Panc1 (cell line): ENCODE measurements around the gene GTF2H4. TPM values are rescaled to one million over a fixed set of nuclear protein-coding genes. Genes with fewer than 3 reads are reported as not detected.

ENCODE experiments used
- ATAC-seq: fragments of 200-7000 bp; cut with Tn5 transposase; 2 replicates; pipeline ENCODE4 v1.9.1; 2020; ENCODE audit warnings: mild to moderate bottlenecking, moderate library complexity
- BruUV-seq: library from RNA; stranded (reverse); fragments of 400-500 nt; replicated peaks from 2 replicates; lab custom pipeline; 2021; lab: Mats Ljungman, UMichigan
- CTCF ChIA-PET: fragments of 300-600 bp; sonication (Branson Sonifier 250); formaldehyde crosslinking; loops from one replicate; lab custom pipeline; 2022; ENCODE audit warnings: antibody characterized with exemption; lab: Charles Lee
- POLR2A ChIA-PET: fragments of 300-600 bp; sonication (Branson Sonifier 250); formaldehyde crosslinking; loops from one replicate; lab custom pipeline; 2022; ENCODE audit warnings: antibody characterized with exemption; lab: Charles Lee
- DNase-seq: peaks from one replicate; pipeline ENCODE4 v3.0.0-alpha.2; 2010; ENCODE audit warnings: low read depth, low spot score
- H3K27ac ChIP-seq: 2 replicates; pipeline ENCODE4 v1.5.1; 2011; ENCODE audit warnings: mild to moderate bottlenecking, low read length, inconsistent platforms
- H3K27me3 ChIP-seq: fragments of 200-500 bp; sonication (Bioruptor generic); 2 replicates; pipeline ENCODE4 v1.6.0; 2014; ENCODE audit warnings: low read length, inconsistent platforms; ENCODE audit not compliant: control insufficient read depth, insufficient read depth
- H3K36me3 ChIP-seq: fragments of 200-500 bp; sonication (Bioruptor generic); 2 replicates; pipeline ENCODE4 v1.5.1; 2014; ENCODE audit warnings: inconsistent platforms, mild to moderate bottlenecking, low read length, moderate library complexity; ENCODE audit not compliant: control insufficient read depth, insufficient read depth
- H3K4me1 ChIP-seq: 2 replicates; pipeline ENCODE4 v1.5.1; 2011; ENCODE audit warnings: inconsistent platforms, mild to moderate bottlenecking, low read length, moderate library complexity; ENCODE audit not compliant: control insufficient read depth, insufficient read depth
- H3K4me3 ChIP-seq, 2 experiments: 2 replicates each; pipeline ENCODE4 v1.5.1; 2011 to 2012; ENCODE audit warnings: low read depth in 2 of 2, low read length in 2 of 2, mild to moderate bottlenecking in 2 of 2, inconsistent platforms in 1 of 2, moderate library complexity in 1 of 2
- H3K9me3 ChIP-seq: fragments of 200-500 bp; sonication (Bioruptor generic); 2 replicates; pipeline ENCODE4 v1.5.1; 2014; ENCODE audit warnings: low read depth, mild to moderate bottlenecking, inconsistent platforms, low read length, moderate library complexity; ENCODE audit not compliant: control insufficient read depth, insufficient read depth
- POLR2AphosphoS5 ChIP-seq: IDR thresholded peaks from 2 replicates; pipeline ENCODE4 v1.6.1; 2012; ENCODE audit warnings: mild to moderate bottlenecking, low read depth, low read length, moderate library complexity
- SIN3A ChIP-seq: IDR thresholded peaks from 2 replicates; pipeline ENCODE4 v1.6.1; 2012; ENCODE audit warnings: low read depth, mild to moderate bottlenecking, low read length, moderate library complexity, borderline replicate concordance; ENCODE audit not compliant: insufficient read depth
- TCF7L2 ChIP-seq: IDR thresholded peaks from 2 replicates; pipeline ENCODE4 v1.6.1; 2011; ENCODE audit warnings: mild to moderate bottlenecking, low read depth, low read length, inconsistent platforms
- in situ Hi-C: cut with HindIII; loops from 2 replicates; pipeline ENCODE4 v1.10.0; 2016; ENCODE audit warnings: low sequenced_read_pairs, low pct_unique_long_range_greater_than_20kb
- intact Hi-C: fragments of 100-400 bp; cut with micrococcal nuclease; formaldehyde crosslinking; loops from one replicate; pipeline ENCODE4 v1.10.0; 2022; ENCODE audit not compliant: unreplicated experiment
- microRNA-seq: library from miRNA; unstranded; fragments of <30 nt; microRNA quantifications from one replicate; pipeline ENCODE4 v1.1.0, GENCODE V29; 2020; ENCODE audit not compliant: unreplicated experiment
- total RNA-seq: library from RNA; stranded (reverse); gene quantifications from one replicate; pipeline ENCODE4 v1.2.1, GENCODE V29; 2021; ENCODE audit not compliant: unreplicated experiment
- TF ChIP-seq, protein P1 (sequence below), 2 experiments: IDR thresholded peaks; 2 replicates each; pipeline ENCODE4 v1.6.1; 2011 to 2012; ENCODE audit warnings: low read depth in 2 of 2, control low read depth in 1 of 2, low read length in 1 of 2, mild to moderate bottlenecking in 1 of 2, moderate library complexity in 1 of 2; ENCODE audit not compliant: insufficient read depth in 1 of 2
- TF ChIP-seq, protein P2 (sequence below): fragments of 450-650 bp; IDR thresholded peaks from 2 replicates; pipeline ENCODE4 v1.5.1; 2017; ENCODE audit warnings: mild to moderate bottlenecking

The GTF2H4 gene
- total RNA-seq, 1 experiment from 2014 or later, result 27.5 TPM

DNA sequence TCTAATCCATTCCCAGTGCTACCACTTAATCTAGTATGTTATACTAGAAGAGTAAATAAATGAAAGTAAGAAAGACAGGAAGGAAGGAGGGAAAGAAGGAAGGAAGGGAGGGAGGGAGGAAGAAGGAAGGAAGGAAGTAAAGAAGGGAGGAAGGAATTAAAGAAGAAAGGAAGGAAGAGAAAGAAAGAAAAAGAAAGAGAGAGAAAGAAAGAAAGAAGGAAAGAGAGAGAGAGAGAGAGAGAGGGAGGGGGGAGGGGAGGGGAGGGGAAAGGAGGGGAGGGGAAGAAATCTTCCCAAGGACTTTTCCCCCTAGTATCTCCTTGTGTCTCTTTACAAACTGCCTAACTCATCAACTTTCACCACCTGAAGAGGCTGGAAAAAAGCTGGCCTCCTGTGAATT lies 54.7 kb downstream of the GTF2H4 start:
- intact Hi-C loops (no loop called here), in situ Hi-C loops (no loop called here)
- no peak for ATAC-seq
- ChIA-PET POLR2A (no interaction called here), CTCF (interaction anchor here (0.8 kb wide), 1 partner anchor 117 kb away, joined by 3 read pairs; no protein-coding TSS in a partner anchor)
- no TSS peak for BruUV-seq
- no peaks in the 10 kb centered on the region for H3K9me3 ChIP-seq
- H3K4me1 ChIP-seq, result no peaks in the 10 kb centered on the region
- no peak overlapping the region for H3K4me3 ChIP-seq
- TF ChIP-seq POLR2AphosphoS5 (no peak), TCF7L2 (no peak), SIN3A (no peak)
- TF ChIP-seq, protein P1, sequence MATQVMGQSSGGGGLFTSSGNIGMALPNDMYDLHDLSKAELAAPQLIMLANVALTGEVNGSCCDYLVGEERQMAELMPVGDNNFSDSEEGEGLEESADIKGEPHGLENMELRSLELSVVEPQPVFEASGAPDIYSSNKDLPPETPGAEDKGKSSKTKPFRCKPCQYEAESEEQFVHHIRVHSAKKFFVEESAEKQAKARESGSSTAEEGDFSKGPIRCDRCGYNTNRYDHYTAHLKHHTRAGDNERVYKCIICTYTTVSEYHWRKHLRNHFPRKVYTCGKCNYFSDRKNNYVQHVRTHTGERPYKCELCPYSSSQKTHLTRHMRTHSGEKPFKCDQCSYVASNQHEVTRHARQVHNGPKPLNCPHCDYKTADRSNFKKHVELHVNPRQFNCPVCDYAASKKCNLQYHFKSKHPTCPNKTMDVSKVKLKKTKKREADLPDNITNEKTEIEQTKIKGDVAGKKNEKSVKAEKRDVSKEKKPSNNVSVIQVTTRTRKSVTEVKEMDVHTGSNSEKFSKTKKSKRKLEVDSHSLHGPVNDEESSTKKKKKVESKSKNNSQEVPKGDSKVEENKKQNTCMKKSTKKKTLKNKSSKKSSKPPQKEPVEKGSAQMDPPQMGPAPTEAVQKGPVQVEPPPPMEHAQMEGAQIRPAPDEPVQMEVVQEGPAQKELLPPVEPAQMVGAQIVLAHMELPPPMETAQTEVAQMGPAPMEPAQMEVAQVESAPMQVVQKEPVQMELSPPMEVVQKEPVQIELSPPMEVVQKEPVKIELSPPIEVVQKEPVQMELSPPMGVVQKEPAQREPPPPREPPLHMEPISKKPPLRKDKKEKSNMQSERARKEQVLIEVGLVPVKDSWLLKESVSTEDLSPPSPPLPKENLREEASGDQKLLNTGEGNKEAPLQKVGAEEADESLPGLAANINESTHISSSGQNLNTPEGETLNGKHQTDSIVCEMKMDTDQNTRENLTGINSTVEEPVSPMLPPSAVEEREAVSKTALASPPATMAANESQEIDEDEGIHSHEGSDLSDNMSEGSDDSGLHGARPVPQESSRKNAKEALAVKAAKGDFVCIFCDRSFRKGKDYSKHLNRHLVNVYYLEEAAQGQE (IDR thresholded peaks at IDR 0.05; ENCODE audit: insufficient read depth in 1 of 2, low read depth in 2 of 2, low read length in 1 of 2), result no peak
- TF ChIP-seq, protein P2, sequence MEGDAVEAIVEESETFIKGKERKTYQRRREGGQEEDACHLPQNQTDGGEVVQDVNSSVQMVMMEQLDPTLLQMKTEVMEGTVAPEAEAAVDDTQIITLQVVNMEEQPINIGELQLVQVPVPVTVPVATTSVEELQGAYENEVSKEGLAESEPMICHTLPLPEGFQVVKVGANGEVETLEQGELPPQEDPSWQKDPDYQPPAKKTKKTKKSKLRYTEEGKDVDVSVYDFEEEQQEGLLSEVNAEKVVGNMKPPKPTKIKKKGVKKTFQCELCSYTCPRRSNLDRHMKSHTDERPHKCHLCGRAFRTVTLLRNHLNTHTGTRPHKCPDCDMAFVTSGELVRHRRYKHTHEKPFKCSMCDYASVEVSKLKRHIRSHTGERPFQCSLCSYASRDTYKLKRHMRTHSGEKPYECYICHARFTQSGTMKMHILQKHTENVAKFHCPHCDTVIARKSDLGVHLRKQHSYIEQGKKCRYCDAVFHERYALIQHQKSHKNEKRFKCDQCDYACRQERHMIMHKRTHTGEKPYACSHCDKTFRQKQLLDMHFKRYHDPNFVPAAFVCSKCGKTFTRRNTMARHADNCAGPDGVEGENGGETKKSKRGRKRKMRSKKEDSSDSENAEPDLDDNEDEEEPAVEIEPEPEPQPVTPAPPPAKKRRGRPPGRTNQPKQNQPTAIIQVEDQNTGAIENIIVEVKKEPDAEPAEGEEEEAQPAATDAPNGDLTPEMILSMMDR, result no peak
- no peaks in the 10 kb centered on the region for H3K36me3 ChIP-seq
- H3K27me3 ChIP-seq, result peaks cover 2% of the 10 kb centered on the region; the same call in 1 of the 2 replicates
- no peak overlapping the region for H3K27ac ChIP-seq
- no peak for DNase-seq

DNA sequence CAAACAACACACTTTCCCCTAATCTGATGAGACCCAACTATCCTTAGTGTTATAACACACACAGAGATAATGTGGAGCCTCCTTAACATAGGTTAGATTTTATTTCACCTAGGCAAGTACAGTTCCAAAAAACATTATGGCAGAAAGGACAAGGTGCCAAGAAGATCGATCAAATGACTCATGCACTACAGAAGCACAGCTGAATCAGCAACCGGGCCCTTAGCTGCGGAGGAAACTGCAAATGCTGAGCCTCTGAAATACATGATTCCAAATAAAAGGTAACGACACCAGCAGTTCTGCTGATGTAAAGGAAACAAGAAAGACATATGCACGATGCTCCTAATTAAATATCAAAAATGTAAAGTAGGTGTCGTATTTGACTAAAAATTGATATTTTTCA lies 55.6 kb downstream of the GTF2H4 start:
- no peaks in the 10 kb centered on the region for H3K4me1 ChIP-seq
- DNase-seq (no peak), ATAC-seq (no peak)
- TF ChIP-seq TCF7L2 (no peak), POLR2AphosphoS5 (no peak), SIN3A (no peak)
- TF ChIP-seq, protein P1 (IDR thresholded peaks at IDR 0.05; ENCODE audit: insufficient read depth in 1 of 2, low read depth in 2 of 2, low read length in 1 of 2), result no peak
- TF ChIP-seq, protein P2, result no peak
- H3K27me3 ChIP-seq, result no peaks in the 10 kb centered on the region
- intact Hi-C loops, result no loop called here
- no peaks in the 10 kb centered on the region for H3K36me3 ChIP-seq
- CTCF ChIA-PET, result no interaction called here
- no peak overlapping the region for H3K27ac ChIP-seq
- BruUV-seq, result no TSS peak
- in situ Hi-C loops, result no loop called here
- no peak overlapping the region for H3K4me3 ChIP-seq
- POLR2A ChIA-PET, result no interaction called here
- no peaks in the 10 kb centered on the region for H3K9me3 ChIP-seq

Small RNA genes within 50 kb of the gene (microRNA-seq; reads per million reads assigned to microRNA genes)
- gene MIR4640, result 0.95 reads per million

Other genes with a start within 250 kb of the GTF2H4 start
- 44.5 TPM for gene DHX16, start 235.2 kb upstream of the GTF2H4 start, total RNA-seq
- gene PPP1R18, start 221.6 kb upstream of the GTF2H4 start, total RNA-seq, result 55.3 TPM
- 21.9 TPM for gene NRM, start 217.2 kb upstream of the GTF2H4 start, total RNA-seq
- 68.6 TPM for gene MDC1, start 190.9 kb upstream of the GTF2H4 start, total RNA-seq
- gene TUBB, start 187.9 kb upstream of the GTF2H4 start, total RNA-seq, result 853 TPM
- 176 TPM for gene FLOT1, start 165.5 kb upstream of the GTF2H4 start, total RNA-seq
- gene IER3, start 163.7 kb upstream of the GTF2H4 start, total RNA-seq, result 106 TPM
- gene DDR1, start 23.7 kb upstream of the GTF2H4 start, total RNA-seq, result 95.2 TPM
- 42.7 TPM for gene VARS2, start 6.0 kb downstream of the GTF2H4 start, total RNA-seq
- gene SFTA2, start 24.0 kb downstream of the GTF2H4 start, total RNA-seq, result not detected
- not detected for gene MUCL3, start 32.8 kb downstream of the GTF2H4 start, total RNA-seq
- not detected for gene MUC21, start 75.5 kb downstream of the GTF2H4 start, total RNA-seq
- gene MUC22, start 102.3 kb downstream of the GTF2H4 start, total RNA-seq, result not detected
- not detected for gene C6orf15, start 204.4 kb downstream of the GTF2H4 start, total RNA-seq
- 2.9 TPM for gene PSORS1C1, start 206.6 kb downstream of the GTF2H4 start, total RNA-seq
- not detected for gene CDSN, start 212.2 kb downstream of the GTF2H4 start, total RNA-seq
- gene PSORS1C2, start 230.9 kb downstream of the GTF2H4 start, total RNA-seq, result not detected
- 37.1 TPM for gene CCHCR1, start 249.6 kb downstream of the GTF2H4 start, total RNA-seq